HS-5 (cell line): ENCODE measurements around the gene BGN.

Source experiments
- DNase-seq: peaks from one replicate; pipeline ENCODE4 v3.0.0-alpha.2; 2012; ENCODE audit warnings: low read depth

The BGN gene

GRCh38 chrX:153494541-153495361 lies at the start of gene BGN:
BGN (plus strand) TSS chrX:153494980; CDS start chrX:153504632, 9,652 bp downstream.
- no peak for DNase-seq

- no peak for DNase-seq
Measured at GRCh38 chrX:153445106-153445855, 49.5 kb upstream of the BGN start.

DNA sequence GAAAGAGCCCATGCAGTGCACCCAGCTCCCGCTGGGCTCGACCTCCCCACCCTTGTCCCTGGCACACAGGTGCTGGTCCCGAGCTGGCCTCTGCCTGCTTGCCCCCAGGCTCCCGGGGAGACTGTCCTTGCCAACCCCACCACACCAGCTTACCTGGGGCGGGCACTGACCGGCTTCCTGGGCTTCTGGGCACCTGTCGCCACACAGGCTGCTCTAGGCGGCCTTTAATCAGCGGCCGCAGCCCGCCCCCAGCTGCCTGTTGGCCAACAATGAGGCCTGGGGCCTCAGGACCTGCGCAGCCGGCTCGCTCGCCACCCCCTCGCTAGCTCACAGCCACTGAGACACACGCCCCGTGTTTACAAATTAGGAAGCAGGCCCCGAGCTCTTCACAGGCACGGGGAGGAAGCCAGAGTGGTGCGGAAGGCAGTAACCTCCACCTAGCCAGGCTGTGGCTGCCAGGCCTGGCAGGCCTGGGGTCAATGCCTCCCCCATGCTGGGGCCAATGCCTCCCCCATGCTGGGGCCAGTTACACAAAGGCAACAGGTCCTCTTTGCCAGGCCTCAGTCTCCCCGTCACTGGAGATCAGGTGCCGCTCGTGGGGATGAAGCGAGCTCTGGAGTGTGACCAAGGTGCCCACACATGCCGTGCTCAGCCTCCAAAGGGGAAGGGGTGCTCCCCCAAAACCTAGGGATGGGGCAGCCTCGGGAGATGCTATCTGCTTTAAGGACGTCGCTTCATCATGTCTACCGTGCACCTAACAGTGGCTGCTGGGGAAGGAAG lies 48.7 kb upstream of the BGN start, which contains the start of gene TREX2:
Gene TREX2 (minus strand): TSS at position 201 of the 780 bp plus-strand sequence. CDS start 626 bp downstream, outside the sequence.
- DNase-seq: no peak

DNA sequence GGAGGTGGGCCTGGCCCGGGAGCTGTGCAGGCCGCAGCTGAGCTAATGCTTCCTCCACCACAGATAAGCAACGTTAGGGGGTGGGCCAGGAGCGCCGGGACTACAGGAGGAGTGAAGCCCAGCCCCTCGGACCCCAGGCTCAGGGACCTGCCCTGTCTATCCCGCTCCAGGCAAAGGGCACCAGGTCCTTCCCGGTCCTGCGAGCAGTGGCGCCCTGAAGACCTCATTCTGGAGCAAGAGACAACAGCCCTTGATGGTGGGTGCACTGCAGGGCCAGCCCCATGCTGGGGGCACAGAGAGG lies 48.2 kb upstream of the BGN start:
- DNase-seq: no peak

DNA sequence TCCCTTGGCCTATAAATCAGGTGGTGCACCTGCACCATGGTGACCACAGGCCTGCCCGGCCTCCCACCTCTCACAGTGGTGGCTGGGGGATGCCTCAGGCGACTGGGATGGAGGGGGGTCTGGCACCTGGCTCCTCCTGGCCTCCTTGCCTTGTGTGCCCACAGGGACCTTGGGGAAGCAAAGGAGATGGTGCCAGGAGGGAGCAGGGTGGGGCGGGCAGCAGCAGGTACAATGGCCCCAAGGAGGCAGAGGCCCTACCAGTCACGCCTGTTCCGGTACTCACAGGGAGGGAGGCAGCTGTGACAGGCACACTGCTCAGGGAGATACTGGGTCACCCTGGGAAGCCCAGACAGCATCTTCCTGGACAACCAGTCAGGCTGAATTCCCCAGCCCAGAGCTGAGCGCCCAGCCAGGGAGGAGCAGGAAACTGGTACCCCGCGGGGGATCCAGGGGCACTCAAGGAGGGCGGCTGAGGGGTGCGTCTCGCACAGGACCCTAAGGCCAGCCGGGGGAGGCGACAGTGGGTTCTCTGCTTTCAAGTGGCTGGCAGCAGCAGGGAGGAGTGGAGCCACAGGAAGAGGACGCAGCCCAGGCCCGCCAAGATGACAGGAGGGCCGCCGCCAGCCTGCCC lies 47.7 kb upstream of the BGN start:
- no peak for DNase-seq

DNA sequence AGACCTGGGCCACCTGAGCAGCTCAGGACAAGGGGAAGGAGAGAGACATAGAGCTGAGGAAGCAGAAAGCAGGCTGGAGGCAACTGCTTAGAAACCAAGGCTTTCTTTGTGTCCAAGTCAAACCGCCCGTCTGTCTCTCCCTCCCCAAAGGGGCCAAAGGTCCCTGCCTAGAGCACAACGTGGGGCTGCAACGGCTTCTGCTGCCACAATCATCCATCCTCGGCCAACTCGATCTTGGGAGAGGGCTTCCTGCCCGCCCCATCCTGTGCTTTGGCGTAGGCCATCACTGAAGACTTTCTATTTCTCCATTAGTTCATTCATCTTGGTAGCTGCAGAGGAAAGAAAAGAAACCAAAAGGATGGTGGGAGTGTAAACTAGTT lies 47.2 kb upstream of the BGN start:
- DNase-seq: no peak

- DNase-seq: no peak
Measured at GRCh38 chrX:153448556-153449367, 46.0 kb upstream of the BGN start.

DNA sequence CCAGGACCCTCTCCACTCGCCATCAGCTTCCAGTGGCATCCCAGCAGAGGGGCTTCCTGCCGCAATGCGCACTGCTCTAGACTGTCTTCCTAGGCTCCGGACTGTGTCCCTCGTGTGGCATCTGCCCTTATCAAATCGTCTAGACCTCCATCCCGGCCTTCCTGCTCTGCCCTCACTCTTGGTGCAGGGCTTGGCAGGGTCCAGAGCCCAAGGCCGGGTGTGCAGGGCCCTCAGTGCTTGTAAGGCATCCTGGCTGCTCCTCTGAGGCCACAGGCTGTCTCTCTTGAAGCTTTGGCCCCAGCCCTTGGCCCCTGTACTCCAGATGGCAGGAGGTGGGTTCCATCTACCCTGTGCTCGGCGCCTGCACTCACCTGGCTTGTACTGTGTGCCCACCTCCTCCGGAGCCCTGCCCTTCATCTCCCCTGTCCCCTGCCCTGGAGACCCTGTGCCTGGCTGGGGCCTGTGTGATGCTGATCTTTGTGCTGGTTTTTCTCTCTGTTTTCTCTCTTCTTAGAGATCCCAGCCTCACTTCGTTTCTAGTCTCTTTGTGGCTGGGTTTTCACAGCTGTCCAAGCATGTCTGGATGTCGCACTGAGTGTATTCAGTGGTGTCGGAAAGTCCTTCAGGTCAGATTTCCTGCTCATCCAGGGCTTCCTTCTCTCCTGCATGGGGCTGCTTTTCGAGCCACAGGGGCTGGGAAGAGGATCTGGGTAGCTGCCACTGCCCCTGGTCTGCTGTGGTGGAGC lies 45.2 kb upstream of the BGN start:
- no peak for DNase-seq

DNA sequence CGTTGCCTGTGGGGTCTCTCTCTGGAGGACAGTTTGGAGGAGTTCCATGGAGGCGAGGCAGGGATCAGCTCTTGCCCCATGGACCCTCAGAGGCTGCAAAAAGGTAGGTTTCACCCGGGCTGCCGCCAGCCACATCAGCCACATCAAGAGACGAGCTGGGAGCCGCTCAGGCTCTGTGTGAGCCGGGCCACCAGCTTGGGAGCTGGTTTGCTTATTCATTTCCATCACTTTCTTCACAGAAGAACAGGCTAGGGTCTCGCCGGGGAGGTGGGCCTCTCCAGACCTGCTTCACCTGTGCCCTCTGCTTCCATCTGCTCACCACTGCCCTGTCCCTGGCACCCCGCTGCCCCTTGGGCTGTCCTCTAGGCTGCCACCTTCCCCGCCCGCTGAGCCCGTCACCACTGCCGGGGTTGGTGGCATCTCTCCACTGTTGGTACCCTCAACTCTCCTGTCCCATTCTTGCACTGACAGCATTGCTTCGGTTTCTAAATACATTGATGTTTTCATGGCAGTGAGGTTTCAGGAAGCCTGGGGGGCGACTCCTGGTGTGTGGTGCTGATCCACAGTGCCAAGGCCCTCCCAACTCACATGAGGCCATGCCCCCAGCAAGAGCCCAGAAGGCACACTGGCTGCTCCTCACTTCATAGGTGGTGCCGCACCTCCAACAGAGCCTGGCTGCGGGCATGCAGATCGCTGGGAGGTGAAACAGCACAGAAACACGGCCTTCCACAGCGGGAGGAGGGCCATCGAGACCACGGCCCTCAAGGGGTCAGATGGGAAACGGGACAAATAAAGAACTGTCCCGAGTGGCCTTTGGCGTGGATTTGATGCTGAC lies 44.4 kb upstream of the BGN start:
- no peak for DNase-seq

DNA sequence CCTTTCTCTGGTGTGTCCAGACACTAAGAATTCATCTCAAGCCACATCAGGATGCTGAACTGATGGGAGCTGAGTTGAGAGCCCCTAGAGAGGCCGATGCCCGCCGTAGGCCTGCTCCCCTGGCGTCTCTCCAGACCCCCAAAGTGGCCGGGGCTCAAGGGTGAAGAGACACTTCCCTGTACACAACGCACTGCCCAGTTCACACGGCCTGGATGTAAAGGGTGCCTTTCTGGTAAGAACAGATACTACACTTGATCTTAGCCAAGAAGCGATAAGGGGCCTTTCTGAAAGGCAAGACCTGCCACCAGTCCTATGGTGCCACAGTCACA lies 43.9 kb upstream of the BGN start:
- DNase-seq: no peak

- no peak for DNase-seq
Measured at GRCh38 chrX:153454901-153455550, 39.8 kb upstream of the BGN start.

GRCh38 chrX:153455571-153455970 lies 39.2 kb upstream of the BGN start:
- DNase-seq: no peak

DNA sequence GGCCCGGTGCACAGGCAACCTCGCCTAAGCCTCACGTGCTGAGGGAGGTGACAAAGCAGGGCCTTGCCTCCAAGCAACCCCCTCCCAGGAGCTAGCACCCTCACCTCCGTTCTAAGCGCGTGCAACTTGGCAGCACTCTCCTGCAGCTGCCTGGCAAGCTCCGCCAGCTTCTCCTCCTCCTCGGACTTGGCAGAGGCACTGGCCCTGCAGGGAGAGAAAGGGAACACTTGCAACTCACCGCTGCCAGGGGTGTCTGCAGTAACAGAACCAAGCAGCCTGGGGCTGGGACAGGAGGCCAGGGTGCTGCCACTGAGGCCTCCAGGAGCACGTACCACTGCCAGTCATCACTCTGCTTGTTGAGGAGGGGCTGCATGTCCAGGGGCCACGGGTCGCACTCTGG lies 38.6 kb upstream of the BGN start:
- no peak for DNase-seq

GRCh38 chrX:153456704-153457103 lies 38.1 kb upstream of the BGN start:
- DNase-seq: no peak

DNA sequence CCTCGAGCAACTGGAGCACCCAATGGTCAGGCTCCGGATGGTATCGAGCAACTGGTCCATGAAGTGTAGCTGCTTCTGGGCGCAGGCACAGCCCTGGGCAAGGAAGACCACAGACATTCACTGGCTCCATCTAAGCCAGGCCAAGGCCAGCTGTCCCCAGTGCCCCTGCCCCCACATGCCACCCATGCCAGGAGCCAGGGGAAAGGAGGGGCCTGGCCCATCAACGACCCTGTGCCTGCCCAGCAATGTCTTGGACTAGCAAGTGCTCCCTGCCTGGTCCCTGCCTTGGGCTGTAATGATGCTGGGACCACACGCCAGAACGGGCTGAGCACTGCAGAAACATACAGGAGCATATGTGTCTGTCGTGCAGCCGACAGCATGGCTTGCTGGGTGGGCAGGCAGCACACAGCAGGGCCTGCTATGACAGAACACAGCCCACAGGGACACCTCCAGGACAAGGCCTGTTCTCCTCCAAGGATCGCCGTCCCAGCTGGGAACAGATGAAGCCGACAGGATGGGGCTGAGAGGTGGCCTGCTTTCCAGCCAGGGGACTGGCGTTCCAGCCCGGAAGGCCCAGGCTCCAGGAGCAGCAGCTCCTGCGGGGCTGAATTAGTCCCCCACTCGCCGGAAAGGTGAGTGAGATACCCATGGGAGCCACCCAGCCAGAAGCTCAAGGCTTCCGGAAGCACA lies 37.5 kb upstream of the BGN start:
- no peak for DNase-seq

- no peak for DNase-seq
Measured at GRCh38 chrX:153457827-153458466, 36.8 kb upstream of the BGN start.

DNA sequence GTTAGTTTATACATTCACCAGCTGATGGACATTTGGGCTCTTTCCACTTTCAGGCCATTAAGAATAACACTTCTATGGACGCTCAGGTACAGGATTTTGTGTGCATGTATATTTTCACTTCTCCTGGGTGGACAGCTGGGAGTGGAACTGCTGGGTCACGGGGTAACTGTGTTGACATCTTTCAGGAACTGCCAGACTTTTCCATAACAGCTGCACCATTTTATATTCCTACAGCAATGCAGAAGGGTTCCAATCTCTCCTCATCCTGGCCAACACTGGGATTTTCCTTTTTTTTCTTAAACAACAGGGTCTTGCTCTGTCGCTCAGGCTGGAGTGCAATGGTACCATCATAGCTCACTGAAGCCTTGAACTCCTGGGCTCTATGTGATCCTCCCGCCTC lies 36.3 kb upstream of the BGN start:
- no peak for DNase-seq

GRCh38 chrX:153459986-153460385 lies 34.8 kb upstream of the BGN start:
- DNase-seq: peak; percentile 44
